ENCODE data around the gene DLG1.
A peak's percentile ranks its signal among the peaks of the same experiment; 100 is the strongest.

Gene DLG1

GRCh38 chr3:197317250-197317963, 19.0 kb upstream of the DLG1 start:
- no peak for DNase-seq (ENCODE audit: low read depth in 3 of 3, low spot score in 1 of 3)

DNA sequence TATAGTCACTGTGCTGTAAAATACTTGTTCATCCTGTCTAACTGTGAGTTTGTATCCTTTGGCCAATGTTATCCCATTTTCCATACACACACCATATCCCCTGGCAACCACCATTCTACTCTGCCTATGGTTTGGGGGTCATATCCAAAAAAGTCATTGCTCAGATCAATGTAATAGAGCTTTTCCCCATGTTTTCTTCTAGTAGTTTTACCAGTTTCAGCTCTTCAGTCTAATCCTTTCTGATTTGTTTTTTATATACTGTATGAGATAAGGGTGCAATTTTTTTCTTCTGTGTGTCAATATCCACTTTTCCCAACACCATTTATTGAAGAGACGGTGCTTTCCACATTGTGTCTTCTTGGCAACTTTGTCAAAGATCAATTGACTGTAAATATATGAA, 14.0 kb upstream of the DLG1 start:
- DNase-seq (ENCODE audit: low read depth in 3 of 3, low spot score in 1 of 3) = no peak

- no peak for DNase-seq (ENCODE audit: low read depth in 3 of 3, low spot score in 1 of 3)
Measured at GRCh38 chr3:197311591-197311990, 13.2 kb upstream of the DLG1 start.

DNA sequence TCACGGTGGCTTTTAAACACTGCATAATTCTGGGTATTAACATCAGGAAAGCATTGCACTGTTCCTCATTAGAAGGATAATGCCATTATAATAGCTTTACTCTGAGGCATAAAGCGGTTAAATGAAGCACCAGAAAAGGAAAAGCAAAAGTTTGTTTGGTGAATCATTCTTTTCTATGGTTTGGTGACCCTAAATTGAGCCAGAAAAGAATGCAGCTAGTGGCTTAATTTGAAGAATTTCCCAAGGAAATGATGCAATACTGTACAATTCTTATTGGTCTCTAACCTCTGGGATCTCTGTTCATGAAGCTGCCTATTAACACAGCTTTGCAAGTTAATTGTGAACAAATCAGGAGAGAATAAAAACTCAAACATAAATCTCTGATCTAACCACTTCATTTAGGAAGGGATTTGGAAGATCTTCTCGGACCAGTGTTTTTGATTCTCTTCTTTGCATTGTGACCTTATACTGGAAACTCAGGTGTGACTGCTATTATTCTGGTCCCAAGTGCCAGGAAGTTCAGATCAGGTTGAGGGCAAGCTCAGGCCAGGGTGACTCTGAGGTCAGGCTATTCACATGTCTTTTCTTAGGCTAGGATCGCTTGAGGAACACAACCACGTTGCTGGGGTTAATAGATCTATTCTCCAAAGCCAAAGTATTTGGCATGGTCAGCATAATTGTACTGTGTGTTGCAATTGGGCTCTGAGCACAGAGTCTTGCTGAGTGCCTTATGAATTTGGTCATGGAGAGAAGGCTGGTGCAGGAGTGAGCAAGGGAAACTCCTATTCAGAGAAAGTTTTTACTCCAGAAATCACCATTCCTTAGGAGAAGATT, 11.3 kb upstream of the DLG1 start:
- no peak for DNase-seq (ENCODE audit: low read depth in 3 of 3, low spot score in 1 of 3)

GRCh38 chr3:197308591-197308990, 10.2 kb upstream of the DLG1 start:
- DNase-seq (ENCODE audit: low read depth in 3 of 3, low spot score in 1 of 3) = no peak

GRCh38 chr3:197306374-197307086, 8.1 kb upstream of the DLG1 start:
- DNase-seq (ENCODE audit: low read depth in 3 of 3, low spot score in 1 of 3) = no peak

- DNase-seq (ENCODE audit: low read depth in 3 of 3, low spot score in 1 of 3) = no peak
Measured at GRCh38 chr3:197305854-197306253, 7.4 kb upstream of the DLG1 start.

- no peak for DNase-seq (ENCODE audit: low read depth in 3 of 3, low spot score in 1 of 3)
Measured at GRCh38 chr3:197303452-197303851, 5.0 kb upstream of the DLG1 start.

GRCh38 chr3:197302696-197303341, 4.4 kb upstream of the DLG1 start:
- DNase-seq (ENCODE audit: low read depth in 3 of 3, low spot score in 1 of 3) = no peak

GRCh38 chr3:197302033-197302432, 3.6 kb upstream of the DLG1 start:
- DNase-seq (ENCODE audit: low read depth in 3 of 3, low spot score in 1 of 3) = no peak

- DNase-seq (ENCODE audit: low read depth in 3 of 3, low spot score in 1 of 3) = no peak
Measured at GRCh38 chr3:197300361-197300760, 1.9 kb upstream of the DLG1 start.

DNA sequence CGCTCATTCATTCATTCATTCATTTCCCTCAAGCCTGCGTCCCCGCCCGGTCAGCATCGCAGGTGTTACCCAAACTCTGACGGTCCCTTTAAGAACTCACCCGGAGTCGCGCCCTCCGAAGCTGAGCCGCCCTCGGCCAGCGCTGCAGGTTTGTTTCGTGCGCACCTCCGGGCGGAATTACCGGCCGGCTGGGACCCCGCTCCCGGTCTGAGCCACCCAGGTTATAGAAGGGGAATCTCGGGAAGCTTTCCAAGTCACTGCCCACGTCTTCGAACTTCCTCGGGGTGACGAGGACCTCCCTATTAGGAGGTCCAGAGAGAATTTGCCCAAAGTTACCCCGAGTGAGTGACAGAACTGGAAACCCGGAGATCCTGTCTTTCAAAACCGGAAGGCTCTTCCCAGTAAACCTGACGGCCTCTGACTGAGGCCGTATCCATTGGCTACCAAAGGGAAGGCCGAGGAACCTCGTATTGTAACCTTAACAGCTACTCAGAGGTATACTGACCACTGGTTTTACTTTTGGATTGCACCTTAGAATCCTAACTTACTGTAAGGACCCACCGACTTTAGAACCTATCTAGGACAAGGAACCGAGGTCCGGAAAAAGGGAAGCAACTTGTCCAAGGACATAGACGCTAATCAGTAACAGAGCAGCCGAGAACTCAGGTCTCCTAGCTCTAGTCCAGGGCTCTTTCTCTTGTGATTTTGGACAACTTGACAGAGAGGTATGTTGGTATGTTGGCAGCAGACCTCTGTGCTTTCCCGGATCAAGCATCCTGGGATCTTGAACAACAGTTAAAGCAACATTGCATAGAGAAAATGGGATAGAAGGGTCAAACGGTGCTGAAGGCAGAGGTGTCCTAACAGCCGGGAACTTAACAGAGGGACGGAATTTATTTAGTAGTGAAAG, 788 bp upstream of the DLG1 start:
- peak in 1 of 3 donors; percentile 10 for DNase-seq (ENCODE audit: low read depth in 3 of 3, low spot score in 1 of 3)

GRCh38 chr3:197297476-197298340, 704 bp downstream of the DLG1 start:
- DNase-seq (ENCODE audit: low read depth in 3 of 3, low spot score in 1 of 3) = peak; percentile 59 to 79 (median 77)

DNA sequence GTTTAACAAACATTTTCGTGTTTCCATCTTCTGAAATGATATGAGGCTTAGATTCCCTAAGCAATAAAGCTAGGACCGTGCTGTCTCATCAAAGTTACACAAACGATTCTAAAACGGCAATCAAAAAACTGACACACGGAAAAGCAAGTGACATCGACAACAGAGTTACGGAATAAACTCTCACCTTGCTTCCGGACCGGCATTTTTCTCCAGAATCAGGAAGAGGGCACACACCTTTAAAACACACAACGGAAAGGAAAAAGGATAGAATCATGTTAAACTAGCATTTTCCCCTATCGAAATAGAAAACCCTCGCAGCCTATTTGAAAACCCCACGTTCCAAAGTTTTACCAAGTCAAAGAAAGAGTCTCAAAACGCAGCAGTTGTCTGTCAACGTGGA, 1.4 kb downstream of the DLG1 start:
- no peak for DNase-seq (ENCODE audit: low read depth in 3 of 3, low spot score in 1 of 3)

- DNase-seq (ENCODE audit: low read depth in 3 of 3, low spot score in 1 of 3) = no peak
Measured at GRCh38 chr3:197296545-197296944, 1.9 kb downstream of the DLG1 start.

- DNase-seq (ENCODE audit: low read depth in 3 of 3, low spot score in 1 of 3) = no peak
Measured at GRCh38 chr3:197295871-197296270, 2.5 kb downstream of the DLG1 start.

GRCh38 chr3:197293605-197294237, 4.7 kb downstream of the DLG1 start:
- no peak for DNase-seq (ENCODE audit: low read depth in 3 of 3, low spot score in 1 of 3)

GRCh38 chr3:197292648-197293047, 5.8 kb downstream of the DLG1 start:
- no peak for DNase-seq (ENCODE audit: low read depth in 3 of 3, low spot score in 1 of 3)

DNA sequence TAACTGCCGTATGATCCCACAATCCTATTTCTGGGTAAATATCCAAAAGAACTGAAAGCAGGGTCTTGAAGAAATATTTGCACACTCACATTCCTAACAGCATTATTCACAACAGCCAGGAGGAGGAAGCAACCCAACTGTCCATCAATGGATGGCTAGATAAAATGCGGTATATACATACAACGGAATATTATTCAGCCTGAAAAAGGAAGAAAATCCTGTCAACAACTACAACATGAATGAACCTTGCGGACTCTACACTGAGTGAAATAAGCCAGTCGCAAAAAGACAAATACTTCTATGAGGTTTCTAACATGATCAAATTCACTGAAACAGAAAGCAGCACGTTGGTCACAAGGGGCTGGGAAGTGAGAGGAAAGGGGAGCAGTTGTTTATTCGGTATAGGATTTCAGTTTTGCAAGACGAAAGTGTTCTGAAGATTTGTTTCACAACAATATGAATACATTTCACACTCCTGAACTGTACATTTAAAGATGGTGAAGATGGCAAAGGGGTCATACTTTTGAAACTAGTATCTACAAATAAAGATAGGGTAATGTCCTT, 6.2 kb downstream of the DLG1 start:
- DNase-seq (ENCODE audit: low read depth in 3 of 3, low spot score in 1 of 3) = no peak
